HEK293 (cell line): Measurements from ENCODE around the gene EIF4G1.
A peak's percentile ranks its signal among the peaks of the same experiment; 100 is the strongest.

Experiments
- CTCF ChIA-PET: fragments of 350-600 bp; formaldehyde crosslinking; extraction: SDS; loops from one replicate; lab custom pipeline; 2021; ENCODE audit warnings: antibody characterized with exemption; lab: Yijun Ruan, JAX
- POLR2A ChIA-PET: fragments of 300-600 bp; formaldehyde crosslinking; extraction: SDS; loops from one replicate; lab custom pipeline; 2020; ENCODE audit warnings: antibody characterized with exemption, inconsistent platforms; lab: Yijun Ruan, JAX
- H3K27ac ChIP-seq: fragments of 200-500 bp; sonication (Bioruptor generic); 2 replicates; pipeline ENCODE4 v1.5.1; 2014; ENCODE audit warnings: low read depth, low read length, control low read depth, inconsistent platforms; ENCODE audit errors: extremely low read depth
- H3K36me3 ChIP-seq, 2 experiments: fragments of 200-500 bp in 1 of 2; sonication (Bioruptor generic) in 1 of 2; 1 replicate in 1 of 2; 2 replicates in 1 of 2; pipeline ENCODE4 v1.5.1; 2014 to 2017; ENCODE audit warnings: inconsistent platforms in 2 of 2, low read length in 2 of 2; ENCODE audit not compliant: control insufficient read depth in 2 of 2, insufficient read depth in 1 of 2
- H3K4me1 ChIP-seq: fragments of 200-500 bp; sonication (Bioruptor generic); 2 replicates; pipeline ENCODE4 v1.5.1; 2014; ENCODE audit warnings: mild to moderate bottlenecking, low read length, inconsistent platforms; ENCODE audit not compliant: control insufficient read depth, insufficient read depth
- H3K4me3 ChIP-seq: 2 replicates; pipeline ENCODE4 v1.5.1; 2011; ENCODE audit warnings: low read depth, mild to moderate bottlenecking, control low read depth, low read length, moderate library complexity
- H3K9me3 ChIP-seq: fragments of 200-500 bp; sonication (Bioruptor generic); 2 replicates; pipeline ENCODE4 v1.5.1; 2014; ENCODE audit warnings: low read depth, low read length, inconsistent platforms; ENCODE audit not compliant: control insufficient read depth, insufficient read depth
- PRDM10 ChIP-seq: fragments of 450-650 bp; formaldehyde crosslinking; IDR thresholded peaks from 2 replicates; pipeline ENCODE4 v1.5.1; 2016; ENCODE audit warnings: missing biosample characterization, missing genetic modification characterization
- WT1 ChIP-seq: fragments of 450-650 bp; formaldehyde crosslinking; IDR thresholded peaks from 2 replicates; pipeline ENCODE4 v1.5.1; 2016; ENCODE audit warnings: missing biosample characterization, missing genetic modification characterization
- ZBTB11 ChIP-seq: fragments of 450-650 bp; formaldehyde crosslinking; conservative IDR thresholded peaks from 2 replicates; pipeline ENCODE4 v1.5.1; 2016; ENCODE audit warnings: low read depth, missing biosample characterization, missing genetic modification characterization
- ZBTB20 ChIP-seq: fragments of 450-650 bp; formaldehyde crosslinking; IDR thresholded peaks from 2 replicates; pipeline ENCODE4 v1.5.1; 2016; ENCODE audit warnings: missing biosample characterization, missing genetic modification characterization
- ZNF211 ChIP-seq: fragments of 450-650 bp; formaldehyde crosslinking; IDR thresholded peaks from 2 replicates; pipeline ENCODE4 v1.5.1; 2016; ENCODE audit warnings: low read depth, missing biosample characterization, missing genetic modification characterization
- ZNF274 ChIP-seq, 2 experiments: fragments of 200-500 bp in 1 of 2; fragments of 450-650 bp in 1 of 2; sonication (Bioruptor generic) in 1 of 2; formaldehyde crosslinking in 1 of 2; IDR thresholded peaks; 2 replicates each; pipeline versions ENCODE4 v1.5.1 to v1.6.1; 2014 to 2016; ENCODE audit warnings: borderline replicate concordance in 1 of 2, inconsistent platforms in 1 of 2, low read length in 1 of 2, missing biosample characterization in 1 of 2, missing genetic modification characterization in 1 of 2
- ZNF510 ChIP-seq: fragments of 450-650 bp; formaldehyde crosslinking; IDR thresholded peaks from 2 replicates; pipeline ENCODE4 v1.5.1; 2018; ENCODE audit warnings: mild to moderate bottlenecking, missing genetic modification characterization, missing biosample characterization; ENCODE audit not compliant: insufficient replicate concordance
- ZNF768 ChIP-seq: fragments of 450-650 bp; formaldehyde crosslinking; IDR thresholded peaks from 2 replicates; pipeline ENCODE4 v1.5.1; 2018; ENCODE audit warnings: missing biosample characterization, mild to moderate bottlenecking, missing genetic modification characterization

The EIF4G1 gene

GRCh38 chr3:184349563-184350470 is 35.4 kb downstream of the EIF4G1 start:
- H3K27ac ChIP-seq = no peak overlapping the region
- POLR2A ChIA-PET = no interaction called here
- no peaks in the 10 kb centered on the region for H3K4me1 ChIP-seq
- H3K4me3 ChIP-seq = no peak overlapping the region
- CTCF ChIA-PET = interaction anchor here (1.1 kb wide), 1 partner anchor 10 kb away, joined by 3 read pairs; no protein-coding TSS in a partner anchor
- H3K36me3 ChIP-seq = peaks cover 0 to 57% of the 10 kb centered on the region in 2 experiments; a peak in 1 of 3 replicates
- TF ChIP-seq ZNF768 (tag by site-specific recombination) (0 out of 2 replicates have a peak, but pooled peaks have one; percentile 9), ZBTB11 (no peak)
- no peaks in the 10 kb centered on the region for H3K9me3 ChIP-seq

GRCh38 chr3:184350618-184351017 is 36.2 kb downstream of the EIF4G1 start:
- ChIA-PET POLR2A (no interaction called here), CTCF (interaction anchor here (0.5 to 1.1 kb wide), 4 partner anchors 8 to 191 kb away, joined by 3 read pairs; no protein-coding TSS in a partner anchor)
- no peak overlapping the region for H3K4me3 ChIP-seq

GRCh38 chr3:184351511-184352148 is 37.2 kb downstream of the EIF4G1 start:
- ChIA-PET POLR2A (no interaction called here), CTCF (interaction anchor here (0.9 to 1.0 kb wide), 2 partner anchors 20 to 190 kb away, joined by 3 read pairs; no protein-coding TSS in a partner anchor)
- H3K4me1 ChIP-seq = no peaks in the 10 kb centered on the region
- H3K9me3 ChIP-seq = no peaks in the 10 kb centered on the region
- no peak overlapping the region for H3K4me3 ChIP-seq
- TF ChIP-seq WT1 (tag by site-specific recombination) (0 out of 2 replicates have a peak, but pooled peaks have one; percentile 16), ZBTB20 (no peak)
- TF ChIP-seq, all 188 proteins: peak for 1
- H3K27ac ChIP-seq = no peak overlapping the region
- peaks cover 0 to 65% of the 10 kb centered on the region in 2 experiments; a peak in 1 of 3 replicates for H3K36me3 ChIP-seq

More at GRCh38 chr3:184350618-184351017, 36.2 kb downstream of the EIF4G1 start:
- no peak overlapping the region for H3K27ac ChIP-seq
- no peaks in the 10 kb centered on the region for H3K4me1 ChIP-seq
- no peaks in the 10 kb centered on the region for H3K9me3 ChIP-seq
- TF ChIP-seq ZNF510 = no peak
- peak; percentile 55; the same call in 1 of the 2 replicates for TF ChIP-seq ZNF768 (tag by site-specific recombination)
- no peak for TF ChIP-seq ZNF211 (tag by site-specific recombination)
- H3K36me3 ChIP-seq = peaks cover 0 to 63% of the 10 kb centered on the region in 2 experiments; a peak in 1 of 3 replicates

- CTCF ChIA-PET = interaction anchor here (0.9 to 2.9 kb wide), 3 partner anchors 19 to 188 kb away, joined by 3 to 15 read pairs (median 3); no protein-coding TSS in a partner anchor
- POLR2A ChIA-PET = no interaction called here
- Histone ChIP-seq H3K27ac (no peak overlapping the region), H3K4me3 (no peak overlapping the region), H3K4me1 (no peaks in the 10 kb centered on the region), H3K9me3 (no peaks in the 10 kb centered on the region), H3K36me3 (peaks cover 0 to 65% of the 10 kb centered on the region in 2 experiments; a peak in 1 of 3 replicates)
- no peak for TF ChIP-seq ZNF274 (IDR thresholded peaks at IDR 0.05; ENCODE audit: low read length)
- no peak for TF ChIP-seq ZNF274 (tag by site-specific recombination; IDR thresholded peaks at IDR 0.05; ENCODE audit: borderline replicate concordance)
- 0 out of 2 replicates have a peak, but pooled peaks have one; percentile 35 for TF ChIP-seq PRDM10 (tag by site-specific recombination)
Measured at GRCh38 chr3:184352149-184352785, 37.9 kb downstream of the EIF4G1 start.
